Effector CD8-positive, alpha-beta T cell (primary cell): ENCODE data around the gene SRSF12.
A peak's percentile ranks its signal among the peaks of the same experiment; 100 is the strongest.

Experiments
- DNase-seq: peaks from one replicate; lab custom pipeline; 2025; lab: John Stamatoyannopoulos, UW
- total RNA-seq, 4 experiments: gene quantifications; one replicate each; lab custom pipeline; 2026; lab: John Stamatoyannopoulos, UW

The SRSF12 gene
- total RNA-seq = 0 to 0.54 (median 0.24) reads per million in 4 experiments

- peak; percentile 6 for DNase-seq
Measured at GRCh38 chr6:89117211-89118108, at the start of gene SRSF12. Gene SRSF12 (minus strand): TSS chr6:89118071. CDS start chr6:89117887, 184 bp downstream.

- no peak for DNase-seq
Measured at GRCh38 chr6:89162047-89162371, 44.1 kb upstream of the SRSF12 start.

- DNase-seq = no peak
Measured at GRCh38 chr6:89161326-89162046, 43.6 kb upstream of the SRSF12 start.

GRCh38 chr6:89160331-89161092, 42.6 kb upstream of the SRSF12 start:
- no peak for DNase-seq

GRCh38 chr6:89154131-89154530, 36.3 kb upstream of the SRSF12 start:
- no peak for DNase-seq

- no peak for DNase-seq
Measured at GRCh38 chr6:89148016-89148750, 30.3 kb upstream of the SRSF12 start.

- DNase-seq = no peak
Measured at GRCh38 chr6:89146718-89147700, 29.1 kb upstream of the SRSF12 start.

GRCh38 chr6:89145956-89146717, 28.3 kb upstream of the SRSF12 start, which contains the start of gene PM20D2:
Gene PM20D2 (plus strand): TSS chr6:89146055. CDS start chr6:89146145, 90 bp downstream.
- DNase-seq = peak; percentile 44

- DNase-seq = no peak
Measured at GRCh38 chr6:89145091-89145955, 27.5 kb upstream of the SRSF12 start.

GRCh38 chr6:89144354-89144906, 26.6 kb upstream of the SRSF12 start:
- no peak for DNase-seq

GRCh38 chr6:89140347-89141156, 22.7 kb upstream of the SRSF12 start:
- DNase-seq = no peak

GRCh38 chr6:89139509-89140346, 21.9 kb upstream of the SRSF12 start:
- no peak for DNase-seq

GRCh38 chr6:89138173-89138572, 20.3 kb upstream of the SRSF12 start:
- no peak for DNase-seq

- no peak for DNase-seq
Measured at GRCh38 chr6:89134723-89135122, 16.9 kb upstream of the SRSF12 start.

- DNase-seq = no peak
Measured at GRCh38 chr6:89133981-89134380, 16.1 kb upstream of the SRSF12 start.

- no peak for DNase-seq
Measured at GRCh38 chr6:89132057-89132456, 14.2 kb upstream of the SRSF12 start.
